Measurements from ENCODE around the gene RAD9A. TPM values are rescaled to one million over a fixed set of nuclear protein-coding genes. Genes with fewer than 3 reads are reported as not detected.
"Not testable (repeated sequence)": the region's sequence is repeated elsewhere in the genome, so short reads cannot be mapped to it uniquely, and the experiment has no call there.

Gene RAD9A
- total RNA-seq, 2 experiments from 2014 or later: 31.0 to 39.1 TPM

DNA sequence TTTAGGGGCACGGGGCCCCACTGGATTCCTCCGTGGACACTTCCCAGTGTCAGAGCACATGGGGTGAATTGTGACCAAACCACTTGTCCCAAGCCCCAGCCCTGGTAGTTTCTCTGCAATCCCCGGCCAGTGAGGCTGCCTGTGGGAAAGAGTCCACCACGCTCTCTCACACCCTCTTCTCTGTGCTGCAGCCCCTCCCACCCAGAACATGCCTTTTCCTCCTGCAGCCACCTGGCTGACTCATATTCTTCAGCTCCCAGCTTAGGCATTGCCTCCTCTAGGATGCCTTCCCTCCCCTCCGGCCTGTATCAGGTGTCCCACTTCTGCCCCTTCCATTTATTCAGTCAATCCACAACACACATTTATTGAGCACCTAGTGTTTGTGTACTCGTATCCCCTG lies 31.1 kb downstream of the RAD9A start:
- Mint-ChIP-seq H3K36me3 (no peaks in the 10 kb centered on the region), H3K9me3 (no peaks in the 10 kb centered on the region), H3K27me3 (no peaks in the 10 kb centered on the region), H3K4me3 (no peak overlapping the region), H3K4me1 (ENCODE audit: low read depth) (peaks cover 33% of the 10 kb centered on the region), H3K27ac (no peak overlapping the region)
- intact Hi-C loops (cut with micrococcal nuclease): no loop called here
- ChIA-PET POLR2A (interaction anchor here (1.2 kb wide), 1 partner anchor 15 kb away, joined by 4 read pairs; the partner anchor contains the start of gene PTPRCAP), CTCF (interaction anchor here (1.5 to 1.7 kb wide), 2 partner anchors 22 to 40 kb away, joined by 3 read pairs; partner anchors contain the start of gene PPP1CA)
- DNase-seq: no peak

DNA sequence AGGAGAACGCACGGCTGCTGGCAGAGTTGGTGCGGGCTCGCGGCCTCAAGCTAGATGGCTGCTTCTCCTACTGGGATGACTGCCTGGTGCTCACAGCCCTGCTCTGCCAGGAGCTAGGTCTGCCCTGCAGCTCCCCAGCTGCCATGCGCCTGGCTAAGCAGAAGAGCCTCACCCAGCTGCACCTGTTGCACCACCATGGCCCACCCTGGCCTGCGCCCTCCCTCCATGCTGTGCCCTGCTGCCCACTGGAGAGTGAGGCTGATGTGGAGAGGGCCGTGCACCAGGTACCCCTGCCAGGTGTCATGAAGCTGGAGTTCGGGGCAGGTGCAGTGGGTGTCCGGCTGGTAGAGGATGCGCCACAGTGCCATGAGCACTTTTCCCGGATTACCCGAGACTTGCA lies 31.7 kb downstream of the RAD9A start:
- intact Hi-C loops (cut with micrococcal nuclease): no loop called here
- CTCF ChIA-PET: interaction anchor here (1.5 to 1.7 kb wide), 2 partner anchors 22 to 41 kb away, joined by 3 read pairs; partner anchors contain the start of gene PPP1CA

DNA sequence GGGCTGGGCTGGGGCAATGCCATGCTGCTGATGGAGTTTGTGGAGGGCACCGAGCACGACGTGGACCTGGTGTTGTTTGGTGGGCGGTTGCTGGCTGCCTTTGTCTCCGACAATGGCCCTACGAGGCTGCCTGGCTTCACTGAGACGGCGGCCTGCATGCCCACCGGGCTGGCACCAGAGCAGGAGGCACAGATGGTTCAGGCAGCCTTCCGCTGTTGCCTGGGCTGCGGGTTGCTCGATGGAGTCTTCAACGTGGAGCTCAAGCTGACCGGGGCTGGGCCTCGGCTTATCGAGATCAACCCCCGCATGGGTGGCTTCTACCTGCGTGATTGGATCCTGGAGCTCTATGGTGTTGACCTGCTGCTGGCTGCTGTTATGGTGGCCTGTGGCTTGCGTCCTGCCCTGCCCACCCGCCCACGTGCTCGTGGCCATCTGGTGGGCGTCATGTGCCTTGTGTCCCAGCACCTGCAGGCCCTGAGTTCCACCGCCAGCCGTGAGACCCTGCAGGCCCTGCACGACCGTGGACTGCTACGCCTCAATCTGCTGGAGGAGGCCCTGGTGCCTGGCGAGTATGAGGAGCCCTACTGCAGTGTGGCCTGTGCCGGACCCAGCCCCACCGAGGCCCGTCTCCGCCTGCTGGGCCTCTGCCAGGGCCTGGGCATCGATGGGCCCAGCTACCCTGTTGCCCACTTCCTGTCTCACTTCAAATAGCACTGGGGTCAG lies 32.3 kb downstream of the RAD9A start:
- Mint-ChIP-seq H3K9me3 (no peaks in the 10 kb centered on the region), H3K4me1 (ENCODE audit: low read depth) (peaks cover 24% of the 10 kb centered on the region), H3K4me3 (no peak overlapping the region), H3K27me3 (no peaks in the 10 kb centered on the region), H3K27ac (no peak overlapping the region), H3K36me3 (peaks cover 2% of the 10 kb centered on the region)
- intact Hi-C loops (cut with micrococcal nuclease): no loop called here
- CTCF ChIA-PET: interaction anchor here (1.5 to 1.7 kb wide), 2 partner anchors 23 to 41 kb away, joined by 3 read pairs; partner anchors contain the start of gene PPP1CA
- no peak for DNase-seq
- POLR2A ChIA-PET: no interaction called here

More for the DNA sequence above, 31.7 kb downstream of the RAD9A start:
- Mint-ChIP-seq H3K4me3 (no peak overlapping the region), H3K4me1 (ENCODE audit: low read depth) (peaks cover 27% of the 10 kb centered on the region), H3K9me3 (no peaks in the 10 kb centered on the region), H3K36me3 (no peaks in the 10 kb centered on the region), H3K27ac (no peak overlapping the region), H3K27me3 (no peaks in the 10 kb centered on the region)
- no peak for DNase-seq
- POLR2A ChIA-PET: interaction anchor here (1.2 kb wide), 1 partner anchor 14 kb away, joined by 4 read pairs; the partner anchor contains the start of gene PTPRCAP

DNA sequence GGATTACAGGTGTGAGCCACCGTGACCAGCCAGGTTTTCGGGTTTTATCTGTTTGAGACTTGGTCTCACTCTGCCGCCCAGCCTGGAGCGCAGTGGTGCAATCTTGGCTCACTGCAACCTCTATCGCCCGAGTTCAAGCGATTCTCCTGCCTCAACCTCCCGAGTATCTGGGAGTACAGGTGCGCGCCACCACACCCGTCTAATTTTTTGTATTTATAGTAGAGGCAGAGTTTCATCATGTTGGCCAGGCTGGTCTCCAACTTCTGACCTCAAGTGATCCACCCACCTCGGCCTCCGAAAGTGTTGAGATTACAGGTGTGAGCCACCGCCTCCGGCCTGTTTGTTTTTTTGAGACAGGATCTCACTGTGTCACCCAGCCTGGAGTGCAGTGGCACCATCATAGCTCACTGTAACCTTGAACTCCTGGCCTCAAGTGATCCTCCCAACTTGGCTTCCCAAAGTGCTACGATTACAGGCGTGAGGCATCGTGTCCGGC lies 35.6 kb downstream of the RAD9A start:
- H3K27ac Mint-ChIP-seq: peak overlapping the region; percentile 91
- H3K9me3 Mint-ChIP-seq, H3K27me3 Mint-ChIP-seq: not testable (repeated sequence)
- DNase-seq: peak; percentile 63
- peaks cover 12% of the 10 kb centered on the region for H3K36me3 Mint-ChIP-seq
- H3K4me1 Mint-ChIP-seq (ENCODE audit: low read depth): peaks cover 24% of the 10 kb centered on the region
- ChIA-PET POLR2A (interaction anchor here (0.8 to 3.2 kb wide), 6 partner anchors 10 to 150 kb away, joined by 3 to 24 read pairs (median 5); partner anchors contain the start of genes PPP1CA and PTPRCAP), CTCF (interaction anchor here (0.6 to 2.4 kb wide), 4 partner anchors 10 to 26 kb away, joined by 3 to 8 read pairs (median 6); partner anchors contain the start of genes PPP1CA and PTPRCAP)
- intact Hi-C loops (cut with micrococcal nuclease): loop anchor here (5.0 kb wide), 2 partner anchors 35 to 40 kb away; partner anchors contain the start of genes RAD9A and TMEM134
- H3K4me3 Mint-ChIP-seq: peak overlapping the region; percentile 91

DNA sequence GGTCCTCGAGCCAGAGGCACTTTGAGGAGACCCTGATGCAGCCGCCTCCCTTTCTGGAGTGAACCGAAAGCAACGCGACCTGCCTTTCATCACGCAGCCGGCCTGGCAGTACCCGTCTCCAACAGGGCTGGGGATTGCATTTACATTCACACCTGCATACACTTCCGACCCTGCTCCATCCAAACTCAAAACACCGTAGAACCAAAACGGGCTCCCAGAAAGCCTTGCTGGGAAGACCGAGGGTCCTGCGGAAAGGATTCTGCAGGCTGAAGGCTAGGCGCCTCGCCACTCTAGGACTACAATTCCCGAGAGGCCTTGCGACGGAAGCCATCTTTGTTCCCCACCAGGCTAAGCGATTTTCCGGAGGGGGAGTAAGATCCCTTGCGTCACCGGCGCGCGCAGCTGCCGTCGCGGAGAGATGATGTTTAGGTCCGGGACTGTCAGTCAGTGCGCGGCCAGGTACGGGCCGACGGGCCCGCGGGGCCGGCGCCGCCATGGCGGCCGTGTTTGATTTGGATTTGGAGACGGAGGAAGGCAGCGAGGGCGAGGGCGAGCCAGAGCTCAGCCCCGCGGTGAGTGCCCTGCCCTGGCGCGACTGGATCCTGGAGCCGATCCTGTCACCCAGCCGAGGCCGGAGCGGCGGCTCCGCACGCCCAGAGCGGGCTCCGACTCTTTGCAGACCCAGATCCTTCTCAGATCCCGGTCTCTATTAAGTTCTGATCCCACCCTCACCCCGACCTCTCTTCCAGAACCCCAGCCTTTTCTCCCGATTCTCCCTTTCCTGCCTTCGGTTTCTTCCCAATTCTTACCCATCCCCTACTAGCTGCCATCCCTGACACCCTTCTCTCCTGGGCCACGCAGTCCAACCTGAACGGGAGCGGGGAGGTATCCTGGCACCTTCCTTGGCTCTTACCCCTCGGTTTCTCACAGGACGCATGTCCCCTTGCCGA lies 36.5 kb downstream of the RAD9A start, which contains the start of gene RPS6KB2:
Gene RPS6KB2 (plus strand): TSS at position 443 of the 950 bp plus-strand sequence. CDS start 52 bp downstream, at position 495.
- Mint-ChIP-seq H3K27ac (peak within 1 kb of the TSS; percentile 91), H3K4me1 (ENCODE audit: low read depth) (peaks cover 33% of the 10 kb centered on the region), H3K27me3 (no peaks in the 10 kb centered on the region), H3K36me3 (peaks cover 15% of the 10 kb centered on the region), H3K9me3 (no peaks in the 10 kb centered on the region), H3K4me3 (peak within 1 kb of the TSS; percentile 91)
- POLR2A ChIA-PET: interaction anchor here (0.5 to 3.2 kb wide), 12 partner anchors 9 to 1892 kb away, joined by 3 to 24 read pairs (median 4); partner anchors contain the start of genes PPP1CA, PTPRCAP, TBC1D10C and TMEM134
- intact Hi-C loops (cut with micrococcal nuclease): loop anchor here (1.0 to 5.0 kb wide), 5 partner anchors 8 to 39 kb away; partner anchors contain the start of genes PTPRCAP, RAD9A and TMEM134
- peak; percentile 100 for DNase-seq
- CTCF ChIA-PET: interaction anchor here (0.7 to 2.4 kb wide), 5 partner anchors 9 to 72 kb away, joined by 3 to 8 read pairs (median 5); partner anchors contain the start of genes PPP1CA and PTPRCAP

DNA sequence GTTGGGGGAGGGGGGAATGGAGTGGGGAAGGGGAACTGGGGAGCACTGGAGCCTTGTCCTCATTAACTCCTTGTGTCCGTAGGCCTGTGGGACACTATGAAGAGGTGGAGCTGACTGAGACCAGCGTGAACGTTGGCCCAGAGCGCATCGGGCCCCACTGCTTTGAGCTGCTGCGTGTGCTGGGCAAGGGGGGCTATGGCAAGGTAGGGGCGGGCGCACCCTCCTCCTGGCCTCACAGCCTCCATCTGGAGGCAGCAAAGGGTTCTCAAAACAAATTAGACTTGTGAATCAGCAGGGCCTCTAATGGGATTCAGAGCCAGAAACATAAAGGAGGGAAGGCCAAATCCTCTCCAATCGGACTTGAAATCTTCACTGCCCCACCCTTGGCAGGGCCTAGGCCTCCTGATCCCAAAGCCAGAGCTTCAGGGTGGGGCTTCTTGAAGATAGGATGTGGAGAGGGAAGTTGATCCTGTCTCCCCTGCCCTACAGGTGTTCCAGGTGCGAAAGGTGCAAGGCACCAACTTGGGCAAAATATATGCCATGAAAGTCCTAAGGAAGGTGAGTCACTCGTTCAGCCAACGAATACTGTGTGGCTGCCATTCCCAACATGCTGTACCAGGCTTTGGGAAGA lies 37.4 kb downstream of the RAD9A start:
- Mint-ChIP-seq H3K4me1 (ENCODE audit: low read depth) (peaks cover 40% of the 10 kb centered on the region), H3K27ac (peak overlapping the region; percentile 91), H3K27me3 (no peaks in the 10 kb centered on the region), H3K9me3 (no peaks in the 10 kb centered on the region), H3K4me3 (peak overlapping the region; percentile 91), H3K36me3 (peaks cover 17% of the 10 kb centered on the region)
- no peak for DNase-seq
- ChIA-PET CTCF (interaction anchor here (0.8 to 2.4 kb wide), 4 partner anchors 8 to 73 kb away, joined by 3 to 8 read pairs (median 6); partner anchors contain the start of genes PPP1CA and PTPRCAP), POLR2A (interaction anchor here (0.9 to 3.2 kb wide), 9 partner anchors 8 to 1893 kb away, joined by 3 to 24 read pairs (median 4); partner anchors contain the start of genes PPP1CA, PTPRCAP and TBC1D10C)
- intact Hi-C loops (cut with micrococcal nuclease): loop anchor here (2.0 to 5.0 kb wide), 3 partner anchors 26 to 38 kb away; partner anchors contain the start of genes RAD9A and TMEM134

DNA sequence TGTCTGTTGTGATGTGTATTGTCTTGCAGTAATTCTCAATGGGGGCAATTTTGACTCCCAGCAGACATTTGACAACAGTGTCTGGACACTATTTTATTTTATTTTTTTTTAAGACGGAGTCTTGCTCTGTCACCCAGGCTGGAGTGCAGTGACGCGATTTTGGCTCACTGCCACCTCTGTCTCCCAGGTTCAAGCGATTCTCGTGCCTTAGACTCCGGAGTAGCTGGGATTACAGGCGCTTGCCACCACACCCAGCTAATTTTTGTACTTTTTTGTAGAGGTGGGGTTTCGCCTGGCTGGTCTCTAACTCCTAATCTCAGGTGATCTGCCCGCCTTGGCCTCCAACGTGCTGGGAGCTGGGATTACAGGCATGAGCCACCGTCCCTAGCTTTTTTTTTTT lies 37.9 kb downstream of the RAD9A start:
- DNase-seq: no peak
- Mint-ChIP-seq H3K4me3 (peak overlapping the region; percentile 91), H3K36me3 (peaks cover 19% of the 10 kb centered on the region), H3K27ac (no peak overlapping the region), H3K27me3 (no peaks in the 10 kb centered on the region), H3K4me1 (ENCODE audit: low read depth) (peaks cover 44% of the 10 kb centered on the region), H3K9me3 (no peaks in the 10 kb centered on the region)
- CTCF ChIA-PET: interaction anchor here (1.1 kb wide), 1 partner anchor 78 kb away, joined by 3 read pairs; no protein-coding TSS in a partner anchor
- intact Hi-C loops (cut with micrococcal nuclease): loop anchor here (2.0 to 5.0 kb wide), 3 partner anchors 27 to 38 kb away; partner anchors contain the start of genes RAD9A and TMEM134
- POLR2A ChIA-PET: interaction anchor here (0.9 to 3.2 kb wide), 5 partner anchors 8 to 39 kb away, joined by 3 to 24 read pairs (median 9); partner anchors contain the start of genes PPP1CA, PTPRCAP and TBC1D10C

DNA sequence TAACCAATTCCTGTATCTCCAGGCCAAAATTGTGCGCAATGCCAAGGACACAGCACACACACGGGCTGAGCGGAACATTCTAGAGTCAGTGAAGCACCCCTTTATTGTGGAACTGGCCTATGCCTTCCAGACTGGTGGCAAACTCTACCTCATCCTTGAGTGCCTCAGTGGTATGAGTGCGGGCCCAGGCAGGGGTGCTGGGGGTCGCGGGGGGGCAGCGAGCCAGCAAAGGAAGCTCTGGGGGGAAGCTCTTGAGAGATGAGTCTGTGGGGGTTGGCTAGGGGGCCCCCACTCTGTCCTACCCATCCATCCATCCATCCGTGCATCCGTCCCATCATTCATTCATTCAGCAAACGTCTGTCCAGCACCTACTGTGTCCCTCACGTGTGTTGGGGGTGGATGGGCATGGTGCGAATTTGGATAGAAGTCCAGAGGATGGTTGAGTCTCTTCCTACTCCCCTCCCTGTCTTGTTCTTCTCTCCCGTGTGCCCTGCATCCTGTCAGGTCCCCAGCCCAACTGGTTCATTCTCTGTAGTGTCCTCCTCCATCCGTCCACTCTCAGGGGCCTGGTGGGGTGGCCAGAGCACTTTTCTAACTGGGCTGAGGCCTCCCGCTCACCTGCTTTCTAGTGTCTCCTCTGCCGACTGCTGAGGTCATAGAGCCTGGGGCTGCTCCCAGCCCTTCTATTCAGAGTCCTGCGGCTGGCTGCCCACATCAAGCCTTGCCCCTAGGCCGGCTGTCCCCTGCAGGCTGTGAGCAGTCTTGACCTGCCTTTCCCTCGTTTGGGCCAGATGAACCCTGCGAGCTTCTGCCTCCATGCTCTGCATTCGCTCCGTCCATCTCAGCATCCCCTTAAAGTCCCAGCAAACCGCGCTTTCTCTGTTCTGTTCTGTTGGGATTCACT lies 39.8 kb downstream of the RAD9A start:
- ChIA-PET CTCF (no interaction called here), POLR2A (interaction anchor here (1.0 to 1.3 kb wide), 3 partner anchors 15 to 29 kb away, joined by 3 to 4 read pairs (median 3); no protein-coding TSS in a partner anchor)
- peak overlapping the region; percentile 73 for H3K27ac Mint-ChIP-seq

DNA sequence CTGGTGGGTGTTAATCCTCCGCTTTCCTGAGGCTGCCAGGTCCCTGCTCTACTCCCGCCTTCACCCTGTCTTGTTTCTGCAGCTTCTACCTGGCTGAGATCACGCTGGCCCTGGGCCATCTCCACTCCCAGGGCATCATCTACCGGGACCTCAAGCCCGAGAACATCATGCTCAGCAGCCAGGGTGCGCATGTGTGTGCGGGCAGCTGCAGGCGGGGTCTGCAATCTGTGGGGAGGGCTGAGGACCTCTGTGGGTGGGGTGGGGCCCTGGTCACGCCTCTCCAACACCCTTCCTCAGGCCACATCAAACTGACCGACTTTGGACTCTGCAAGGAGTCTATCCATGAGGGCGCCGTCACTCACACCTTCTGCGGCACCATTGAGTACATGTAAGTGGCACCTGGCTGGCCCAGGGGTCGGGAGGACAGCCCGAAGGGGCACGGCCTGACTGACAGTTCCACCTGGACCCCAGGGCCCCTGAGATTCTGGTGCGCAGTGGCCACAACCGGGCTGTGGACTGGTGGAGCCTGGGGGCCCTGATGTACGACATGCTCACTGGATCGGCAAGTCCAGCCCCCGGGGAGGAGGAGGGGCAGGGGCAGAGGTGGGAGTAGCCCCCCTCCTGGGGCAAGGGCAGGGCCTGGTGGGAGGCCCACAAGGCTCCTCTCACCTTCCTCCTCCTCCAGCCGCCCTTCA lies 41.0 kb downstream of the RAD9A start:
- intact Hi-C loops (cut with micrococcal nuclease): no loop called here
- no peak overlapping the region for H3K4me3 Mint-ChIP-seq
- POLR2A ChIA-PET: interaction anchor here (0.8 to 1.3 kb wide), 5 partner anchors 16 to 32 kb away, joined by 3 to 4 read pairs (median 3); no protein-coding TSS in a partner anchor

More for the DNA sequence above, 39.8 kb downstream of the RAD9A start:
- intact Hi-C loops (cut with micrococcal nuclease): no loop called here
- Mint-ChIP-seq H3K4me3 (no peak overlapping the region), H3K9me3 (no peaks in the 10 kb centered on the region), H3K36me3 (peaks cover 34% of the 10 kb centered on the region), H3K27me3 (no peaks in the 10 kb centered on the region), H3K4me1 (ENCODE audit: low read depth) (peaks cover 56% of the 10 kb centered on the region)
- no peak for DNase-seq

More for the DNA sequence above, 41.0 kb downstream of the RAD9A start:
- Mint-ChIP-seq H3K36me3 (peaks cover 43% of the 10 kb centered on the region), H3K27ac (peak overlapping the region; percentile 81), H3K27me3 (no peaks in the 10 kb centered on the region), H3K9me3 (no peaks in the 10 kb centered on the region), H3K4me1 (ENCODE audit: low read depth) (peaks cover 48% of the 10 kb centered on the region)
- CTCF ChIA-PET: no interaction called here
- DNase-seq: no peak

All from activated CD4-positive, alpha-beta memory T cell treated with anti-CD3 and anti-CD28 coated beads for 36 hours (primary cell).